HepG2 (cell line): Measurements from ENCODE around the gene CRKL. TPM values are rescaled to one million over a fixed set of nuclear protein-coding genes. Genes with fewer than 3 reads are reported as not detected.
A peak's percentile ranks its signal among the peaks of the same experiment; 100 is the strongest.

Experiments
- BCL6 ChIP-seq: IDR thresholded peaks from 2 replicates; pipeline ENCODE4 v1.6.1; 2016; ENCODE audit warnings: missing genetic modification reagents, missing compliant biosample characterization
- BRF2 ChIP-seq: sonication (generic); formaldehyde crosslinking; IDR thresholded peaks from 2 replicates; pipeline ENCODE4 v1.8.1; 2022; ENCODE audit warnings: mild to moderate bottlenecking, missing genetic modification reagents
- CHD2 ChIP-seq: IDR thresholded peaks from 2 replicates; pipeline ENCODE4 v1.6.1; 2011; ENCODE audit warnings: low read depth, low read length, improper control_type of control experiment
- CTCF ChIP-seq: sonication (generic); formaldehyde crosslinking; IDR thresholded peaks from 2 replicates; pipeline ENCODE4 v1.5.0; 2020; ENCODE audit warnings: mild to moderate bottlenecking, missing genetic modification reagents, moderate library complexity
- DMAP1 ChIP-seq: IDR thresholded peaks from 2 replicates; pipeline ENCODE4 v1.6.1; 2016
- MYC ChIP-seq: sonication (generic); formaldehyde crosslinking; IDR thresholded peaks from 2 replicates; pipeline ENCODE4 v1.9.0; 2021; ENCODE audit warnings: missing genetic modification reagents, borderline replicate concordance
- MZF1 ChIP-seq: sonication (generic); formaldehyde crosslinking; IDR thresholded peaks from 2 replicates; pipeline ENCODE4 v1.8.1; 2023; ENCODE audit warnings: mild to moderate bottlenecking, missing genetic modification reagents, borderline replicate concordance
- NR2F2 ChIP-seq: IDR thresholded peaks from 2 replicates; pipeline ENCODE4 v1.6.1; 2012; ENCODE audit warnings: low read depth, inconsistent platforms, borderline replicate concordance
- RORA ChIP-seq: sonication (generic); formaldehyde crosslinking; IDR thresholded peaks from 2 replicates; pipeline ENCODE4 v1.5.0; 2020; ENCODE audit warnings: mild to moderate bottlenecking, missing genetic modification reagents, moderate library complexity
- TFDP1 ChIP-seq: IDR thresholded peaks from 2 replicates; pipeline ENCODE4 v1.6.1; 2016; ENCODE audit warnings: missing compliant biosample characterization, missing genetic modification reagents, borderline replicate concordance
- WIZ ChIP-seq: sonication (generic); formaldehyde crosslinking; IDR thresholded peaks from 2 replicates; pipeline ENCODE4 v1.5.1; 2020; ENCODE audit warnings: mild to moderate bottlenecking, missing genetic modification reagents
- ZBTB25 ChIP-seq: IDR thresholded peaks from 2 replicates; pipeline ENCODE4 v1.6.1; 2018; ENCODE audit warnings: missing genetic modification reagents
- ZFP1 ChIP-seq: IDR thresholded peaks from 2 replicates; pipeline ENCODE4 v1.6.1; 2016
- ZMYM4 ChIP-seq: sonication (generic); formaldehyde crosslinking; IDR thresholded peaks from 2 replicates; pipeline ENCODE4 v1.8.1; 2023; ENCODE audit warnings: mild to moderate bottlenecking, missing genetic modification reagents
- ZNF274 ChIP-seq: sonication (generic); formaldehyde crosslinking; IDR thresholded peaks from 2 replicates; pipeline ENCODE4 v1.5.1; 2020; ENCODE audit warnings: mild to moderate bottlenecking, missing genetic modification reagents
- ZNF333 ChIP-seq: sonication (generic); formaldehyde crosslinking; IDR thresholded peaks from 2 replicates; pipeline ENCODE4 v1.4.0; 2020; ENCODE audit warnings: mild to moderate bottlenecking, missing genetic modification reagents, borderline replicate concordance
- ZNF468 ChIP-seq: sonication (generic); formaldehyde crosslinking; IDR thresholded peaks from 2 replicates; pipeline ENCODE4 v1.8.0; 2022; ENCODE audit warnings: mild to moderate bottlenecking, moderate library complexity, missing genetic modification reagents
- ZNF615 ChIP-seq: sonication (generic); formaldehyde crosslinking; IDR thresholded peaks from 2 replicates; pipeline ENCODE4 v1.5.0; 2020; ENCODE audit warnings: mild to moderate bottlenecking, missing genetic modification reagents, borderline replicate concordance
- polyA plus RNA-seq, 8 experiments: library from polyadenylated mRNA; depleted of rRNA in 3 of 8; stranded (reverse) in 7 of 8; unstranded in 1 of 8; fragments of >200 nt; fragmentation: Illumina TruSeq in 4 of 8; extraction: Trizol in 4 of 8; gene quantifications; 2 replicates each; pipeline versions ENCODE4 v1.2.1 to v1.2.3, GENCODE V29; 2011 to 2016; ENCODE audit warnings: low read depth in 4 of 8, missing spikeins in 1 of 8, mixed read lengths in 1 of 8; ENCODE audit not compliant: insufficient read depth in 1 of 8
- total RNA-seq, 5 experiments: library from RNA; depleted of rRNA; stranded (reverse); fragments of >200 nt; fragmentation: Illumina TruSeq; extraction: Trizol; gene quantifications; 2 replicates each; pipeline ENCODE4 v1.2.3, GENCODE V29; 2016; ENCODE audit warnings: low read depth in 1 of 5
- TF ChIP-seq, protein P1 (sequence below): sonication (generic); formaldehyde crosslinking; IDR thresholded peaks from 2 replicates; pipeline ENCODE4 v1.4.0; 2020; ENCODE audit warnings: low read depth, mild to moderate bottlenecking, missing genetic modification reagents
- TF ChIP-seq, protein P2 (sequence below): sonication (generic); formaldehyde crosslinking; conservative IDR thresholded peaks from 2 replicates; pipeline ENCODE4 v1.4.0; 2020; ENCODE audit warnings: missing genetic modification reagents

Gene CRKL
- total and polyA plus RNA-seq, 2 of the 13 experiments (the other 11 are each of a cell fraction or from before 2014, with no cell fraction given) = 37.4 to 60.6 TPM

DNA sequence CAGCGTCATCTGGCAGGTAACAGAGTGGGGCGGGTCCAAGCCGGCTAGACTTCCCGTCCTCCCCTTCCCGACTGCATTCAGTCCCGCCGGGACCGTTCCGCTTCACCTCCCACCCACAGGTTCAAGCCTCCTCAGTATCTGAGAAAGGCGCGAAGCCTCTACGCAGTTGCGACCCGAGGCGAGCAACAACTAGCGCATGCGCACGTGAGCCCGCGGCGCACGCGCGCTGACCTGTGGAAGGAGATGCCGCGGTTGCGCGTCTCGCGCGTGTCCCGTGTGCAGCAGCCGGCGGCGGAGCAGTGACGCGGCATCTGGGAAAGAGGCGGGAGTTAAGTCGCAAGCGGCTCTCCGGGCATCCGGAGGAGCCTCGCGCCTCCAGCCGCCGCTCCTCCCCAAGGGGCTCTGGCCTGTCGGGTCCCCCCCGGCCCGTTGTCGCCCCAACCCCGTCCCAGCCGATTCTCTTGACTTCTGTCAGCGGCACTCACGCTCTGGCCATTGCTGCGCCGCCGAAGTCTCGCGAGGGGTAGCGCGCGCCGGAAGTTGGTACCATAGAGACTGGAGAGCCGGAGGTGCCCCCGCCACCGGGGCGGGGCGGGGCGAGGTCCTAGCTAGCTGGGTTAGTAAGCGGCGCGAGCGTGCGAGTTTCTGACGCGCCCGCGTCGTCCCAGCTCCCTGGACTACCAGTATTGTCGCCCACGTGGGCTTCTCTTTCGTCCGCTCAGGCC lies 84.6 kb downstream of the CRKL start, which contains the start of gene THAP7 (continued):
- TF ChIP-seq CTCF (CRISPR knock-in tag) (peak; percentile 12), MZF1 (CRISPR knock-in tag) (peak; percentile 96; the same call in 1 of the 2 replicates), MYC (CRISPR knock-in tag) (peak; percentile 84; the same call in 1 of the 2 replicates), ZMYM4 (CRISPR knock-in tag) (peak; percentile 66), TFDP1 (CRISPR knock-in tag) (peak; percentile 95), DMAP1 (peak; percentile 83; the same call in 1 of the 2 replicates), NR2F2 (no peak), BRF2 (peak; percentile 53; the same call in 1 of the 2 replicates), RORA (CRISPR knock-in tag) (no peak; the same call in 1 of the 2 replicates), BCL6 (CRISPR knock-in tag) (peak; percentile 46; the same call in 1 of the 2 replicates), ZFP1 (CRISPR knock-in tag) (peak; percentile 60; the same call in 1 of the 2 replicates), ZNF468 (CRISPR knock-in tag) (0 out of 2 replicates have a peak, but pooled peaks have one; percentile 77), ZNF615 (no peak), ZBTB25 (CRISPR knock-in tag) (peak; percentile 86), ZNF333 (CRISPR knock-in tag) (peak; percentile 96), CHD2 (peak; percentile 88), WIZ (no peak), ZNF274 (CRISPR knock-in tag) (peak; percentile 69; the same call in 1 of the 2 replicates)
- TF ChIP-seq, protein P1, sequence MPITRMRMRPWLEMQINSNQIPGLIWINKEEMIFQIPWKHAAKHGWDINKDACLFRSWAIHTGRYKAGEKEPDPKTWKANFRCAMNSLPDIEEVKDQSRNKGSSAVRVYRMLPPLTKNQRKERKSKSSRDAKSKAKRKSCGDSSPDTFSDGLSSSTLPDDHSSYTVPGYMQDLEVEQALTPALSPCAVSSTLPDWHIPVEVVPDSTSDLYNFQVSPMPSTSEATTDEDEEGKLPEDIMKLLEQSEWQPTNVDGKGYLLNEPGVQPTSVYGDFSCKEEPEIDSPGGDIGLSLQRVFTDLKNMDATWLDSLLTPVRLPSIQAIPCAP = 0 out of 2 replicates have a peak, but pooled peaks have one; percentile 86
- TF ChIP-seq, protein P2, sequence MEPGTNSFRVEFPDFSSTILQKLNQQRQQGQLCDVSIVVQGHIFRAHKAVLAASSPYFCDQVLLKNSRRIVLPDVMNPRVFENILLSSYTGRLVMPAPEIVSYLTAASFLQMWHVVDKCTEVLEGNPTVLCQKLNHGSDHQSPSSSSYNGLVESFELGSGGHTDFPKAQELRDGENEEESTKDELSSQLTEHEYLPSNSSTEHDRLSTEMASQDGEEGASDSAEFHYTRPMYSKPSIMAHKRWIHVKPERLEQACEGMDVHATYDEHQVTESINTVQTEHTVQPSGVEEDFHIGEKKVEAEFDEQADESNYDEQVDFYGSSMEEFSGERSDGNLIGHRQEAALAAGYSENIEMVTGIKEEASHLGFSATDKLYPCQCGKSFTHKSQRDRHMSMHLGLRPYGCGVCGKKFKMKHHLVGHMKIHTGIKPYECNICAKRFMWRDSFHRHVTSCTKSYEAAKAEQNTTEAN = peak; percentile 8; the same call in 1 of the 2 replicates
